Vagina (tissue), 2 donors: ENCODE results near the gene DCAF8. TPM values are rescaled to one million over a fixed set of nuclear protein-coding genes. Genes with fewer than 3 reads are reported as not detected.

ENCODE experiments used
- DNase-seq, 2 donors: peaks; one replicate each; pipeline ENCODE4 v3.0.0-alpha.2; 2017; ENCODE audit errors: extremely low spot score in 2 of 2
- H3K27ac ChIP-seq: fragments of 200-600 bp; sonication (generic); one replicate; pipeline ENCODE4 v1.5.1; 2019
- H3K27me3 ChIP-seq: fragments of 200-600 bp; sonication (generic); one replicate; pipeline ENCODE4 v1.5.1; 2019
- H3K36me3 ChIP-seq, 2 donors: fragments of 200-600 bp; sonication (generic); one replicate each; pipeline ENCODE4 v1.5.1; 2017 to 2019
- H3K4me1 ChIP-seq: fragments of 200-600 bp; sonication (generic); one replicate; pipeline ENCODE4 v1.5.1; 2019
- H3K4me3 ChIP-seq, 2 donors: fragments of 200-600 bp; sonication (generic); 1 replicate in 1 of 2; 2 replicates in 1 of 2; pipeline ENCODE4 v1.5.1; 2016 to 2019
- H3K9me3 ChIP-seq: fragments of 200-600 bp; sonication (generic); one replicate; pipeline ENCODE4 v1.5.1; 2019
- CTCF ChIP-seq, 3 experiments: fragments of 450-650 bp in 2 of 3; fragments of 200-600 bp in 1 of 3; sonication (generic) in 1 of 3; IDR thresholded peaks; one replicate each; pipeline ENCODE4 v1.5.1; 2017 to 2019; ENCODE audit warnings: antibody characterized with exemption in 3 of 3, mild to moderate bottlenecking in 2 of 3, moderate library complexity in 2 of 3
- POLR2A ChIP-seq, 2 donors: fragments of 450-650 bp; IDR thresholded peaks; one replicate each; pipeline ENCODE4 v1.6.1; 2017; ENCODE audit warnings: antibody characterized with exemption in 2 of 2, mild to moderate bottlenecking in 2 of 2, moderate library complexity in 2 of 2
- POLR2AphosphoS5 ChIP-seq, 2 donors: sonication (generic); formaldehyde crosslinking; IDR thresholded peaks; one replicate each; pipeline ENCODE4 v1.9.0; 2017; ENCODE audit warnings: antibody characterized with exemption in 2 of 2, mild to moderate bottlenecking in 2 of 2, low read depth in 1 of 2; ENCODE audit not compliant: insufficient read depth in 1 of 2
- intact Hi-C: fragments of 100-400 bp; cut with DNase I; formaldehyde crosslinking; loops from one replicate; pipeline ENCODE4 v1.15.1; 2023
- total RNA-seq: library from RNA; depleted of rRNA; stranded (reverse); fragments of >200 nt; gene quantifications from one replicate; pipeline ENCODE4 v1.2.3, GENCODE V29; 2016

DCAF8 gene
- total RNA-seq, 1 donor from 2014 or later: 145 TPM

- DNase-seq: no peak
- Histone ChIP-seq H3K4me3 (peak overlapping the region in 1 of 2 donors; percentile 12), H3K36me3 (peaks cover 0 to 29% of the 10 kb centered on the region in 2 donors), H3K9me3 (no peaks in the 10 kb centered on the region), H3K4me1 (peaks cover 63% of the 10 kb centered on the region), H3K27ac (peak overlapping the region; percentile 41), H3K27me3 (no peaks in the 10 kb centered on the region)
- intact Hi-C loops: loop anchor here (5.0 to 10.0 kb wide), 2 partner anchors 46 to 101 kb away; no protein-coding TSS in a partner anchor
- TF ChIP-seq CTCF (IDR thresholded peaks at IDR 0.05): no peak
- no peak for TF ChIP-seq POLR2AphosphoS5 (IDR thresholded peaks at IDR 0.05; ENCODE audit: insufficient read depth in 1 of 2, low read depth in 1 of 2)
- TF ChIP-seq POLR2A (IDR thresholded peaks at IDR 0.05): no peak
Observed at GRCh38 chr1:160208557-160209320, 53.6 kb downstream of the DCAF8 start.

- Histone ChIP-seq H3K4me1 (peaks cover 63% of the 10 kb centered on the region), H3K9me3 (no peaks in the 10 kb centered on the region), H3K36me3 (peaks cover 0 to 21% of the 10 kb centered on the region in 2 donors), H3K27me3 (no peaks in the 10 kb centered on the region), H3K4me3 (peak overlapping the region in 1 of 2 donors; percentile 12), H3K27ac (peak overlapping the region; percentile 41)
- intact Hi-C loops: loop anchor here (5.0 to 10.0 kb wide), 2 partner anchors 47 to 101 kb away; no protein-coding TSS in a partner anchor
- no peak for DNase-seq
- peak in 1 of 2 donors; percentile 23 for TF ChIP-seq POLR2AphosphoS5 (IDR thresholded peaks at IDR 0.05; ENCODE audit: insufficient read depth in 1 of 2, low read depth in 1 of 2)
- TF ChIP-seq POLR2A (IDR thresholded peaks at IDR 0.05): no peak
Observed at GRCh38 chr1:160207771-160208556, 54.4 kb downstream of the DCAF8 start.

- no peak for DNase-seq
- peak overlapping the region in 1 of 2 donors; percentile 95 for H3K4me3 ChIP-seq
- H3K27ac ChIP-seq: peak overlapping the region; percentile 96
- TF ChIP-seq POLR2A (IDR thresholded peaks at IDR 0.05) (no peak), CTCF (IDR thresholded peaks at IDR 0.05) (no peak), POLR2AphosphoS5 (IDR thresholded peaks at IDR 0.05; ENCODE audit: insufficient read depth in 1 of 2, low read depth in 1 of 2) (no peak)
- peaks cover 0 to 13% of the 10 kb centered on the region in 2 donors for H3K36me3 ChIP-seq
- peaks cover 63% of the 10 kb centered on the region for H3K4me1 ChIP-seq
- H3K27me3 ChIP-seq: no peaks in the 10 kb centered on the region
- intact Hi-C loops: loop anchor here (5.0 to 10.0 kb wide), 2 partner anchors 48 to 100 kb away; no protein-coding TSS in a partner anchor
- no peaks in the 10 kb centered on the region for H3K9me3 ChIP-seq
Observed at GRCh38 chr1:160207118-160207650, 55.2 kb downstream of the DCAF8 start.

GRCh38 chr1:160206421-160207117, 55.8 kb downstream of the DCAF8 start:
- Histone ChIP-seq H3K27me3 (no peaks in the 10 kb centered on the region), H3K27ac (peak overlapping the region; percentile 96), H3K36me3 (peaks cover 0 to 7% of the 10 kb centered on the region in 2 donors), H3K4me3 (peak overlapping the region; percentile 95 to 98), H3K4me1 (peaks cover 63% of the 10 kb centered on the region), H3K9me3 (no peaks in the 10 kb centered on the region)
- no peak for DNase-seq
- intact Hi-C loops: loop anchor here (5.0 to 10.0 kb wide), 2 partner anchors 48 to 99 kb away; no protein-coding TSS in a partner anchor
- TF ChIP-seq POLR2A (IDR thresholded peaks at IDR 0.05) (no peak), POLR2AphosphoS5 (IDR thresholded peaks at IDR 0.05; ENCODE audit: insufficient read depth in 1 of 2, low read depth in 1 of 2) (no peak), CTCF (IDR thresholded peaks at IDR 0.05) (no peak)
